ENCODE results near the gene PDE9A. TPM values are rescaled to one million over a fixed set of nuclear protein-coding genes. Genes with fewer than 3 reads are reported as not detected.

Gene PDE9A
- polyA plus RNA-seq, 1 experiment, result 0.14 TPM

GRCh38 chr21:42771503-42771805, 118.0 kb downstream of the PDE9A start:
- TF ChIP-seq CTCF (IDR thresholded peaks at IDR 0.05; ENCODE audit: low read depth, low read length), result no peak
- ChIA-PET POLR2A (no interaction called here), CTCF (no interaction called here)
- H3K9me3 ChIP-seq (ENCODE audit: control insufficient read depth, insufficient read depth, low read length), result no peaks in the 10 kb centered on the region; the same call in 1 of the 2 replicates
- H3K27me3 ChIP-seq (ENCODE audit: control insufficient read depth, insufficient read depth, low read length), result peaks cover 3% of the 10 kb centered on the region
- H3K27ac ChIP-seq (ENCODE audit: low read depth, low read length), result no peak overlapping the region
- H3K4me3 ChIP-seq (ENCODE audit: low read depth, low read length), result no peak overlapping the region
- DNase-seq (ENCODE audit: low read depth, low spot score), result no peak

GRCh38 chr21:42775123-42775522, 121.7 kb downstream of the PDE9A start:
- no peak for DNase-seq (ENCODE audit: low read depth, low spot score)
- TF ChIP-seq CTCF (IDR thresholded peaks at IDR 0.05; ENCODE audit: low read depth, low read length), result no peak
- Histone ChIP-seq H3K27ac (ENCODE audit: low read depth, low read length) (no peak overlapping the region), H3K9me3 (ENCODE audit: control insufficient read depth, insufficient read depth, low read length) (no peaks in the 10 kb centered on the region; the same call in 1 of the 2 replicates), H3K27me3 (ENCODE audit: control insufficient read depth, insufficient read depth, low read length) (peaks cover 5% of the 10 kb centered on the region), H3K4me3 (ENCODE audit: low read depth, low read length) (no peak overlapping the region)
- CTCF ChIA-PET, result no interaction called here
- POLR2A ChIA-PET, result no interaction called here

DNA sequence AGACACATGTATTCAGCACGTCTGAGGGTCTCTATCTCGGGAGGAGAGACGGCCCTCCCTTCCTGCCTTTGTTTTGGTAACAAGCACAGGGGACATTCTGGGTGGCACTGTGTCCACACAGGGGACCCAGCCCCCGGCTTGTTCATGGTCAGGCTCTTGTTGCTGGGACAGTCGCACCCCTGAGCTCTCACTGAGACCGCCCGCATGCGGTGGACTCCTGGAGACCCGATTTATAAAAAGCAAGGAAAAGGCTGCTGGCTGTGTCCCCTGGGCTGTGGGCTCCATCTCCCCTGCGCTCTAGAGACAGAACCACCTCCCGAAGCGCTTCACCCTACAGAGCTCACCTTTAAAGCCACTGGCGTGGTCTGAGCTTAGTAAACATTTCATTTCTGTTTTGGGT, 122.5 kb downstream of the PDE9A start:
- ChIA-PET POLR2A (no interaction called here), CTCF (no interaction called here)
- no peak for DNase-seq (ENCODE audit: low read depth, low spot score)
- H3K9me3 ChIP-seq (ENCODE audit: control insufficient read depth, insufficient read depth, low read length), result no peaks in the 10 kb centered on the region; the same call in 1 of the 2 replicates
- H3K27ac ChIP-seq (ENCODE audit: low read depth, low read length), result no peak overlapping the region
- H3K4me3 ChIP-seq (ENCODE audit: low read depth, low read length), result no peak overlapping the region
- H3K27me3 ChIP-seq (ENCODE audit: control insufficient read depth, insufficient read depth, low read length), result peaks cover 11% of the 10 kb centered on the region
- TF ChIP-seq CTCF (IDR thresholded peaks at IDR 0.05; ENCODE audit: low read depth, low read length), result no peak

DNA sequence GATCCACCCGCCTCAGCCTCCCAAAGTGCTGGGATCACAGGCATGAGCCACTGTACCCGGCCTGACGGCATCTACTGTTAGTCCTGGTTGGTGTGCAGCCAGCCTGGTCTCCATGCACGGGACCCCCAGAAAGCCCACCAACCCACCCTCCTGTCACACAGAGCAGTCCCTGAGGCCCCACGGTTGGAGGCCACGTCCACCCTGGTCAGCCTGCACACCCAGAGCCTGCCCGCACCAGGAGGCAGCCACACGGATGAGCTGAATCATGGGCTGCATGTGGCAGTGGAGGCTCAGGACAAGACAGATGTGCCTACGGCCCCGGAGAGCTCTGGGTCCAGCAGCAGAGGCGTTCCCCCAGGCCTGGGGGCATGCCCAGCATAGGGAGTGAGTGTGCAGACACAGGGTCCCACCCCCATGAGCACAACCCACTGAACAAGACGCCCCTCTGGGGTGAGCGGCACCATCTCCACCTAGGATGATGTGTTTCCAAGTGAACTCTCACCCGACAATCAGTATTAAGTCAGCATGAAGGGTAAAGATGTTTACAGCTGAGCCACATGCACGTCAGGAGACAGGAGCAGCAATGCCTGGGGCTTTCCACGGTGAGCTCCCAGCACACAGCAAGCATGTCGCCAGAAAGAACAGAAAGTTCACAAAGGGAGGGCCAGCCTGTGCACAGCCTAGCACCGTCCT, 123.8 kb downstream of the PDE9A start:
- no peak for DNase-seq (ENCODE audit: low read depth, low spot score)
- H3K27ac ChIP-seq (ENCODE audit: low read depth, low read length), result no peak overlapping the region
- no peak overlapping the region for H3K4me3 ChIP-seq (ENCODE audit: low read depth, low read length)
- POLR2A ChIA-PET, result no interaction called here
- H3K27me3 ChIP-seq (ENCODE audit: control insufficient read depth, insufficient read depth, low read length), result peaks cover 22% of the 10 kb centered on the region
- no peaks in the 10 kb centered on the region; the same call in 1 of the 2 replicates for H3K9me3 ChIP-seq (ENCODE audit: control insufficient read depth, insufficient read depth, low read length)
- CTCF ChIA-PET, result no interaction called here
- no peak for TF ChIP-seq CTCF (IDR thresholded peaks at IDR 0.05; ENCODE audit: low read depth, low read length)

GRCh38 chr21:42777757-42778344, 124.4 kb downstream of the PDE9A start:
- Histone ChIP-seq H3K9me3 (ENCODE audit: control insufficient read depth, insufficient read depth, low read length) (no peaks in the 10 kb centered on the region; the same call in 1 of the 2 replicates), H3K27ac (ENCODE audit: low read depth, low read length) (no peak overlapping the region), H3K4me3 (ENCODE audit: low read depth, low read length) (no peak overlapping the region), H3K27me3 (ENCODE audit: control insufficient read depth, insufficient read depth, low read length) (peaks cover 25% of the 10 kb centered on the region)
- DNase-seq (ENCODE audit: low read depth, low spot score), result no peak
- ChIA-PET CTCF (no interaction called here), POLR2A (no interaction called here)
- no peak for TF ChIP-seq CTCF (IDR thresholded peaks at IDR 0.05; ENCODE audit: low read depth, low read length)
